MM.1S (cell line): ENCODE measurements around the gene OPRD1.
"Not testable (repeated sequence)": the region's sequence is repeated elsewhere in the genome, so short reads cannot be mapped to it uniquely, and the experiment has no call there.

ENCODE experiments used
- CTCF ChIP-seq: fragments of 300-600 bp; sonication (generic); IDR thresholded peaks from 2 replicates; pipeline ENCODE4 v1.5.1; 2016; ENCODE audit warnings: antibody characterized with exemption, low read length, mixed read lengths
- EZH2phosphoT487 ChIP-seq: fragments of 300-600 bp; sonication (generic); IDR thresholded peaks from 2 replicates; pipeline ENCODE4 v1.6.1; 2018; ENCODE audit warnings: antibody characterized with exemption, low read length

DNA sequence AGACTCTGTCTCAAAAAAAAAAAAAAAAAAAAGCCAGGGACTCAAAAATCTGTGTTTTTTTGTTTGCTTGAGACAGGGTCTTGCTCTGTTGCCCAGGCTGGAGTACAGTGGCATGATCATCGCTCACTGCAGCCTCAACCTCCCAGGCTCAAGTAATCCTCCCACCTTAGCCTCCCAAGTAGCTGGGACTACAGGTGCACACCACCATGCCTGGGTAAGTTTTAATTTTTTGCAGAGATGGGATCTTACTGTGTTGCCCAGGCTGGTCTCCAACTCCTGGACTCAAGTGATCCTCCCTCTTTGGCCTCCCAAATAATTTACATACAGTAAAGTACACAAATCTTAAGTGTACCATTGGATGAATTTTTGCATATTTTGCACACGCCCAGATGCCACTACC is 20.0 kb upstream of the OPRD1 start:
- TF ChIP-seq CTCF, EZH2phosphoT487: not testable (repeated sequence)
